ENCODE results near the gene PTP4A1.
"Not testable (repeated sequence)": the region's sequence is repeated elsewhere in the genome, so short reads cannot be mapped to it uniquely, and the experiment has no call there.

The PTP4A1 gene

GRCh38 chr6:63584566-63584965 lies 12.3 kb downstream of the PTP4A1 start:
- DNase-seq = no peak

- not testable (repeated sequence) for DNase-seq
Measured at GRCh38 chr6:63585652-63586051, 13.4 kb downstream of the PTP4A1 start.

DNA sequence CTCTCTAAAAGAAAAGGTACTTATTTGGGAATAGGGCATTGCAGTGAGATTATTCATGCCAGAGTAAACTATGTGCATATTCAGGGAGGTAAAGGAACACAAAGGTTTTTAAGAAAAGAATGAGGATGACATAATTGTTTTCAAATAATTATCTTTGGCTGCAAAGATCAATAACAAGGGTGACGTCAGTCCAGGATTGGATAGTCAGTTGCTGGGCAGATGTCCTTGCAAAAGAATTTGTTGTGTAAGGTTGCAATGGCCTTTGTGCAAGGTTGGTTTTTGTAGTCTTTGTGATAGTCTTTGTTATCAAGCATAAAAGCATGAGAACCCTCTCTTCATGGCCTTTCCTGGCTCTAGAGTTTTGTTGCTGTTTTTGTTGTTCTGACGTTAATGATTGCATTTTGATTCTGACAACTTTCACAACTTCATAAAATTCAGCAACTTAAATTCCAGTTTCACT lies 17.7 kb downstream of the PTP4A1 start:
- DNase-seq = no peak

- DNase-seq = no peak
Measured at GRCh38 chr6:63592886-63593285, 20.6 kb downstream of the PTP4A1 start.

DNA sequence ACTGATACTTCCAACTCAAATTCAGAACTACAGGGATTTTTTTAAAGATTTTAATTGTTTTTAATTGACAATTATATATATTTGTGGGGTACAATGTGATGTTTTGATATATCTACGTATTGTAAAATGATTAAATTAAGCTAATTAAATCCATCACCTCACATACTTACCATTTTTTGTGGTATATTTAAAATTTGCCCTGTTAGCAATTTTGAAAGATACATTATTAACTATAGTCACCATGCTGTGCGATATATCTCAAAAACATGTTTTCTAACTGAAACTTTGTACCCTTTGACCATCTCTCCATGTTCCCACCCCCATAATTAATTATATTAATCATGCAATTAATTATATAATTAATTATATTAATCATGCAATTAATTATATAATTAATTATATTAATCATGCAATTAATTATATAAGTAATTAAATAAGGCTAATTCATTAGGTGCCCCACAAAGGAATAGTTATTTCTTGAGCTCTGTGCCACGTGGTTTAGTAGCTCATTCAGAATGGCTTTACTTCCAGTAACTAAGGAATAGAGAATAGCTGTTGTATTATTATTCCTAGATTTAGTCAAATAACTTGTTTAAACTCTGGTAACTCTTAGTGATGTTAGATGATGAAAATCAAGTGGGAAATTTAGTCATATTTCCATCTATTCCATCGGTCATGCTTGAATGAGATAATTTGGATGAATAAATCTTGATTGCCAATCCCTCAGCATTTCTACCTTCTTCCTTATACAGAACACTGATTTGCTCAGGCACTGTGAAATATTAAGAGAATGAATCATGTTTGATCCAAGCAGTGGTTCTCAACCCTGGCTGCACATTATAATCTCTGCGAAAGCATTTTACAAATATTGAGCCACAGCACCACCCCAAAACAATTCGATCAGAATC lies 25.1 kb downstream of the PTP4A1 start:
- DNase-seq = peak; percentile 32

GRCh38 chr6:63598049-63599036 lies 26.1 kb downstream of the PTP4A1 start:
- DNase-seq = peak; percentile 91

- no peak for DNase-seq
Measured at GRCh38 chr6:63599243-63599642, 27.0 kb downstream of the PTP4A1 start.

- no peak for DNase-seq
Measured at GRCh38 chr6:63600136-63600535, 27.9 kb downstream of the PTP4A1 start.

DNA sequence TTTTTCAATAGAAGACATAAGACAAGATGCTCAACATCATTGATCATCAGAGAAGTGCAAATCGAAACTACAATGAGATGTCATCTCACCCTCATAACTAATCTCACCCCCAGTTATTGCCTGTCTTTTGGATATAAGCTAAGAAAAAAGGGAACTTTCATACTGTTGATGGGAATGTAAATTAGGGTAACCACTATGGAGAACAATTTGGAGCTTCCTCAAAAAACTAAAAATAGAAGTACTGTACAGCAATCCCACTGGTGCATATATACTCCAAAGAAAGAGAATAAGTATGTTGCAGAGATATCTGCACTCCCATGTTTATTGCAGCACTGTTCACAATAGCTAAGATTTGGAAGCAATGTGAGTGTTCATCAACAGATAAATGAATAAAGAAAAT lies 37.0 kb downstream of the PTP4A1 start:
- no peak for DNase-seq

DNA sequence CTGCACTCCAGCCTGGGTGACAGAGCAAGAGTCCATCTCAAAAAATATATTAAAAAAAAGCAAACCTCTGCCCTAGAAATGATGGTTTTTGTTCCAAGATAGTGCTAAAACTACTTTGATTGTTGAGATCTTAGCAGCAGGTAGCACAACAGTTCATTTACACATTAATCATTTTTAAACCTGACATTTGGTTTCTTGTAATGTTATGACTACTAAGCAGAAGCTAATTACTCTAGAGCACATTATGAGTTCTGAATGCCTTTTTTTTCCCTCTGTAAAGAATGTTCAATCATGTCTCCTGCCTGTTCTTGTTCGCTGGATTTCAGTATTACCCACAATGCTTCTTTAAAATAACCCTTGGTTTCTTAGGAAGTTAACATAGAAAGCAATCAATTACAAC lies 38.7 kb downstream of the PTP4A1 start:
- DNase-seq = no peak

- no peak for DNase-seq
Measured at GRCh38 chr6:63611560-63611959, 39.3 kb downstream of the PTP4A1 start.

DNA sequence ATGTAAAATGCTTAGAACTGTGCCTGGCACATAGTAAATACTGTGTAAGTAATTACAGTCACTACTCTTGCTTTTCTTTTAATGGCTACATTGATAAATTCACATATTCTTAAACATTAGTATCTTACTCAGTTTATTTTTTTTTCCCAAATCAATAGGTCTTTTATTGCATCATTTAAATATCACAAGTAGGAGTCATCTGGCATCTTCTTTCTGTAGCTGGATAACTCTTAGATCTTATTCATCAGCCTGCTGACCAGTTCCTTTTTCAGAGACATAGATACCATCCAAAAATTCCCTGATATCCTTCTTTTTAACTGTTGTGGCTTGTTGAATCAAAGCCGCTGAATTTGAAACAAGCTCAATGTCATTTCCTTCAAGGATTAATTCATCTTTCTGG lies 43.3 kb downstream of the PTP4A1 start:
- DNase-seq = no peak

All from NCI-H1105 treated with DMSO at 0.1 percent for 48 hours (cell line).